Measurements from ENCODE around the gene TMC1. TPM values are rescaled to one million over a fixed set of nuclear protein-coding genes. Genes with fewer than 3 reads are reported as not detected.

The TMC1 gene
- total and polyA plus RNA-seq, 2 donors from 2014 or later = 0.25 to 1.2 TPM

GRCh38 chr9:72763022-72763421 lies 241.6 kb downstream of the TMC1 start:
- no peaks in the 10 kb centered on the region for H3K9me3 ChIP-seq (ENCODE audit: control insufficient read depth in 2 of 3, insufficient read depth in 1 of 3, low read length in 3 of 3)
- H3K36me3 ChIP-seq (ENCODE audit: control insufficient read depth in 2 of 3, insufficient read depth in 3 of 3, low read length in 3 of 3) = no peaks in the 10 kb centered on the region
- H3K27me3 ChIP-seq (ENCODE audit: control insufficient read depth, insufficient read depth, low read length) = no peaks in the 10 kb centered on the region
- no peak for TF ChIP-seq CTCF (IDR thresholded peaks at IDR 0.05; ENCODE audit: borderline replicate concordance, extremely low read depth, insufficient read depth)
- no peak overlapping the region for H3K9ac ChIP-seq (ENCODE audit: low read length in 3 of 3)
- intact Hi-C loops (cut with DNase I) = no loop called here
- H3K4me1 ChIP-seq (ENCODE audit: control insufficient read depth in 2 of 3, insufficient read depth in 2 of 3, low read depth in 1 of 3, low read length in 3 of 3) = no peaks in the 10 kb centered on the region
- FAIRE-seq (no peak), DNase-seq (no peak)
- no peak overlapping the region for H3K4me3 ChIP-seq (ENCODE audit: low read length in 3 of 3)
- H3K27ac ChIP-seq (ENCODE audit: low read depth in 2 of 2, low read length in 2 of 2) = no peak overlapping the region

DNA sequence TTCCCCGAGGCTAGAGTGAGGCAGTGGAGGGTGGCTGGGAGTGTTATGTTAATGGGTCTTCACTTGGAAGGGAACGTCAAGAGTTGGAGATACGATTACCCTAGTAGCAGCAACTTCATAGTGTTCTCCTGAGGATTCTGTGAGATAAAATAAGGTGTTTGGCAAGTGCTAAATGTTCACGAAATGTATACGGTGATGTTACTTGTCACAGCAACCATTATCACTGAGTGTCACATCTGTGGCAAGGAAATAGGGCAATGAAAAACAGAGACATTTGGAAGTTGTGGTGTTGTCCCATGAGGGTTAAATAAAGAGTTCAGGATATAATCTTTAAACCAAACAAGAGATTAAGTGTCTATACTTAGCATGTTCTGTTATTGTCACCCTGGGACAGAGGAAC lies 248.1 kb downstream of the TMC1 start:
- Histone ChIP-seq H3K4me1 (ENCODE audit: control insufficient read depth in 2 of 3, insufficient read depth in 2 of 3, low read depth in 1 of 3, low read length in 3 of 3) (no peaks in the 10 kb centered on the region), H3K4me3 (ENCODE audit: low read length in 3 of 3) (no peak overlapping the region), H3K9ac (ENCODE audit: low read length in 3 of 3) (no peak overlapping the region), H3K27me3 (ENCODE audit: control insufficient read depth, insufficient read depth, low read length) (no peaks in the 10 kb centered on the region), H3K27ac (ENCODE audit: low read depth in 2 of 2, low read length in 2 of 2) (no peak overlapping the region), H3K9me3 (ENCODE audit: control insufficient read depth in 2 of 3, insufficient read depth in 1 of 3, low read length in 3 of 3) (no peaks in the 10 kb centered on the region), H3K36me3 (ENCODE audit: control insufficient read depth in 2 of 3, insufficient read depth in 3 of 3, low read length in 3 of 3) (no peaks in the 10 kb centered on the region)
- no peak for TF ChIP-seq CTCF (IDR thresholded peaks at IDR 0.05; ENCODE audit: borderline replicate concordance, extremely low read depth, insufficient read depth)
- DNase-seq (no peak), FAIRE-seq (no peak)
- intact Hi-C loops (cut with DNase I) = no loop called here

DNA sequence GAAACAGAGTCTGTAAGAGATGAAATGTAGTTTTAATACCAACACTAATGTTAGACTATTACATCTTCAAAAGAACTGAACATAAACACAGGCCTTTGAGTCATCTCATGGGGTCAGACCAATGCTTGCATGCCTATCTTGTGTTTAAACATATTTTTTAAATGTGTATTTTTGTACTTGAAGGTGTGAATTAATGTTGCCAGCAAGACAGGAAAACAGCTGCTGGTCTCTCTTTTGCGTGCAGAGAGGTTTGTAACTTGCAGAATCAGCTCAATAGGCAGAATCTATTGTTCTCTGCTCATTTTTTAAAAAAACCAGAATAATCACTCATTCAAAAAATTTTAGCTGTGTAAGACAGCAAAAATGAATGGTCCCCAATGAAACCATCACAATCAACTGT lies 251.3 kb downstream of the TMC1 start:
- intact Hi-C loops (cut with DNase I) = no loop called here
- DNase-seq (no peak), FAIRE-seq (no peak)

More for the DNA sequence above, 251.3 kb downstream of the TMC1 start:
- no peaks in the 10 kb centered on the region for H3K36me3 ChIP-seq (ENCODE audit: control insufficient read depth in 2 of 3, insufficient read depth in 3 of 3, low read length in 3 of 3)
- H3K27me3 ChIP-seq (ENCODE audit: control insufficient read depth, insufficient read depth, low read length) = no peaks in the 10 kb centered on the region
- no peak overlapping the region for H3K4me3 ChIP-seq (ENCODE audit: low read length in 3 of 3)
- H3K27ac ChIP-seq (ENCODE audit: low read depth in 2 of 2, low read length in 2 of 2) = no peak overlapping the region
- no peaks in the 10 kb centered on the region for H3K9me3 ChIP-seq (ENCODE audit: control insufficient read depth in 2 of 3, insufficient read depth in 1 of 3, low read length in 3 of 3)
- no peak for TF ChIP-seq CTCF (IDR thresholded peaks at IDR 0.05; ENCODE audit: borderline replicate concordance, extremely low read depth, insufficient read depth)
- no peaks in the 10 kb centered on the region for H3K4me1 ChIP-seq (ENCODE audit: control insufficient read depth in 2 of 3, insufficient read depth in 2 of 3, low read depth in 1 of 3, low read length in 3 of 3)
- no peak overlapping the region for H3K9ac ChIP-seq (ENCODE audit: low read length in 3 of 3)
